ENCODE measurements around the gene CA11.
"Not testable (repeated sequence)": the region's sequence is repeated elsewhere in the genome, so short reads cannot be mapped to it uniquely, and the experiment has no call there.

Gene CA11

DNA sequence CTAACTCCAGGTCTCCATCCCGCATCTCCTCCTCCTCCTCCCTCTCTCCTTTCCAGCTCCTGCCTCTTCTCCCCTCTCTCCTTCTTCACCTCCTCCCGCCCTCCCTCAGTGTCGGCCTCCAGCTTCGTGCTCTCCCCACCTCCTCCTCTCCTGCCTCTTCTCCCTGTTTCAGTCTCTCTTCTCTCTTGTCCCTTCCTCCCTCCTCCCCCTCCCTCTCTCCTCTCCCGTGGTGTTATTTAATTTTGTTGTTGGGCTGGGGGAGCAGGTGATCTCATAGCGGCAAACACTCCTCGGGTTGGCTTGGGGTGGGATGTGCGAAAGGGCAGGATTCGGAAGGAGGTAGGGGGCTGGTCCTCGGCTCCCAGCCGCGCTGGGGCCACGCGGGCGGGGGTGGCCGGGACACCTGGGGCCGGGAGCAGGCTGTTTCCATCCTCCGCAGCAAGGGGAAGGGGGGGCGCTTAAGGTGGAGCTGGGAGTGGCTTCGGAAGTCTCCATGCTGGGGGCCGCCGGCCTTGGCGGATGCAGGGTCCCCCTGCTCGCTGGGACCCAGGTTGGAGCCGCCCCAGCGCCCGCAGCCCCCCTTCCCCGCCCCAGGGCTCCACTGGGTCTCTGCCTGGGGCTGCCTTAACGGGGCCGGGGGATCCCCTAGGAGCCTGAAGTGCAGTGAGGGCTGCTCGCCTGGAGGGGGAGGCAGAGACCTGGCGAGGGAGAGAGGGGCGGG lies at the start of gene CA11:
Gene CA11 (minus strand): TSS at position 187 of the 721 bp plus-strand sequence. CDS start 555 bp downstream, outside the sequence.
- DNase-seq = peak; percentile 79

DNA sequence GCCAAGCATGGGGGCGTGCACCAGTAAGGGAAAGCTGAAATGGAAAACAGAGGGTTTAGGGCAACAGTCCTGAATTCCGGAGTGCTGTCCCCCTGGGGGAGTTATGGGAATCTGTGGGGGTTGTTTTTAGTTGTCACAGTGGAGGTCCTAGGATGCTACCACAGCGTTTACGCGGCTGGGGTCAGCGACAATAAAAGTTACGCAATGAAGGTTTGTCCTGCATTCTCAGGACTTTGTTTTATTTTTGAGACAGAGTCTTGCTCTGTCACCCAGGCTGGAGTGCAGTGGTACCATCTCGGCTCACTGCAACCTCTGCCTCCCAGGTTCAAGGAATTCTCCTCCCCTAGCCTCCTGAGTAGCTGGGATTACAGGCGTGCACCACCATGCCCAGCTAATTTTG lies 47.6 kb upstream of the CA11 start:
- not testable (repeated sequence) for DNase-seq

DNA sequence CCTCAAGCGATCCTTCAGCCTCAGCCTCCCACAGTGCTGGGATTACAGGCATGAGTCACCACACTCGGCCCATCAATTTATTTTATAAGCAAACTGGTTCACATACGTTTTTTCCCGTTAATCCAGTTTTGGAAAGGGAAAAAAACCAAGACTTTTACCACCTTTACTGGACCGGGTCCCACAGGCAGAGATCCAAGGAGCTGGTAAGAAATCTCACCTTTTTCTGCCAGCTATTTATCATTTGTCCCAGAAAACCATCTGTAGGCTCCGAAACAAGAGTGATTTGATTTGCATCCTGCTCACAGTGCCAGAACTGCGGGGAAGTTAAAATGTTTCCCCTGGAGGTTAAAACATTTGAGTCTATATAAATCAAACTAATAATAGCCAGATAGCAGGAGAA lies 43.5 kb upstream of the CA11 start:
- no peak for DNase-seq

DNA sequence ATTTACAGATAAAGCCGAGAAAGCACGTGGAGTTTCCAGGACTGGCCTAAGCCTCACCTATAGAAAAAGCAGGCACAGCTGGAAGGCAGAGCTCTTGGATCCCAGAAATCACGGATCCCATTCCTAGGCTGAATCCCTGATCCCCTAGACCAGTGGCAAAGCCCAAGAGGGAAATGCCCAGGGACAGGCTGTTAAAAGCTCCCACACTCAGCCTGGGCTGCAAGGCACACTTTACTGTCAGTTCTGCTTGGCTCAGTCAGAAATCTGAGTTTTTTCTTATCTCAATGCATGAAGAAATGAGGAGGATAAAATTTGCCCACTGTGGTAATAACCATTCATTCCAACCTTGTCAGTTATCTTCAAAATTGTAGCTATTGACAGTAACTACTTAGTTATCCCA lies 41.8 kb upstream of the CA11 start:
- DNase-seq = no peak

DNA sequence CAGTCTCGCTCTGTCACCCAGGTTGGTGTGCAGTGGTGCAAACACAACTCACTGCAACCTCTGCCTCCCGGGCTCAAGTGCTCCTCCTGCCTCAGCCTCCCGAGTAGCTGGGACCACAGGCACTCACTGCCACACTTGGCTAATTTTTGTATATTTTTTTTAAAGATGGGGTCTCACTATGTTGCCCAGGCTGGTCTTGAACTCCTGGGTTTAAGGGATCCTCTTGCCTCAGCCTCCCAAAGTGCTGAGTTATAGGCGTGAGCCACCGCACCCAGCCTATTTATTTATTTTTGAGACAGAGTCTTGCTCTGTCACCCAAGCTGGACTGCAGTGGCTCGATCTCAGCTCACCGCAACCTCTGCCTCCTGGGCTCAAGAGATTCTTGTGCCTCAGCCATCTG lies 40.6 kb upstream of the CA11 start:
- not testable (repeated sequence) for DNase-seq

DNA sequence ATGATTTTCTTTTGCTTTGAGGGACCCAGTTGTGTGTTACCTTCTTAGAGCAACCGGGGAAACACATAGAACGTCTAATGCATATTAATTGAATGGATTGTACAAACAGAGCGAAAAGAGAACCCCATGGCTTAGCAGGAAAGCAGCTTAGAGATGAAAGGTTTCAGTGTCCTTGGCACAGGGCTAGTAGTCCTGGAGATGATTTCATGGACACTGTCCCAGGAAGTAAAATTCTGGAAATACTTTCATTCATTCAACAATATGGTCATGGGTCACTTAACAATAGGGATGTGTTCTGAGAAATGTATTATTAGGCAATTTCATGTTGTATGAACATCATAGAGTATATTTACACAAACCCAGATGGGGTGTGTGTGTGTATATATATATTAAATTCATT lies 40.1 kb upstream of the CA11 start:
- DNase-seq = no peak

DNA sequence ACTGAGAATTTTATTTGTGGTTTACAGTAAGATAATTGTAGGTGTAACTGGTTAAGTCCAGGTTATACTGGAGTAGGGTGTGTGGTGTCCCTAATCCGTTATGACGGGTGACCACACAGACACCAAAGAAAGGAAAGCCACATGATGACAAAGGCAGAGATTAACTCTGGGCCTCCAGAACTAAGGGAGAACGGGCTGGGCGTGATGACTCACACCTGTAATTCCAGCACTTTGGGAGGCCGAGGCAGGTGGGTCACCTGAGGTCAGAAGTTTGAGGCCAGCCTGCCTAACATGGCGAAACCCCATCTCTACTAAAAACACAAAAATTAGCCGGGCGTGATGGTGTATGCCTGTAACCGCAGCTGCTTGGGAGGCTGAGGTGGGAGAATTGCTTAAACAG lies 39.6 kb upstream of the CA11 start:
- no peak for DNase-seq

DNA sequence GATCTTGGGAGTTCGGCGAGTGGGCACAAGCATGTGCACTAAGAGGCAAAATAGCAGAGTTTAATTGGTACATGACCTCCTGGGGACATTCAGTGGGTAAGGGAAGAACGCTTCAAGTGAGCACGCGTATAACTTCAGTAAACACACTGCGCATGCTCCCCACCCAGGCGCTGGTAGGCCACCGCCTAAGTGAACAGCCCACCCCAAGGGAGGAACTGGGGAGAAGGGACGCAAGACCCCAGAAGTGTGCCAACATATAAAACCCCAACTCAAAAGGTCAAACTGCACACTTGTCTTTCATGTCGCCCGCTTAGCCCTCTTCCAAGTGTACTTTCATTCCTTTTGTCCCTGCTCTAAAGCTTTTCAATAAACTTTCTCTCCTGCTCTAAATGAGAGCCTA lies 37.4 kb upstream of the CA11 start:
- DNase-seq = peak; percentile 52

DNA sequence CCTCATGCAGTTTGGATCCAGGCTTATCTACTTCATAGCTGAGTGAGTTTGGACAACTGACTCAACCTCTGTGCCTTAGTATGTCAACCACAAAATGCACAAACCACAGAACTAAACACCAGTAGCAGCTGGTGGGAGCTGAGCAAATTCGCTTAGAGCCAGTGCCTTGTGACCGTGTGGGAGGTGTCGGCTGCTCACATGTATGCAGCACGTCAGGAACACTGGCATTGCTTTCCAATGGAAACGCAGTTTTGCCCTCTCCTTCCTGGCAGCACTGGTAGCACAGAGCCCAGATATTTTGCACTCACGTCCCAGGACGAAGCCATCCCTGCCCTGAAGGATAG lies 35.1 kb upstream of the CA11 start:
- peak; percentile 36 for DNase-seq

DNA sequence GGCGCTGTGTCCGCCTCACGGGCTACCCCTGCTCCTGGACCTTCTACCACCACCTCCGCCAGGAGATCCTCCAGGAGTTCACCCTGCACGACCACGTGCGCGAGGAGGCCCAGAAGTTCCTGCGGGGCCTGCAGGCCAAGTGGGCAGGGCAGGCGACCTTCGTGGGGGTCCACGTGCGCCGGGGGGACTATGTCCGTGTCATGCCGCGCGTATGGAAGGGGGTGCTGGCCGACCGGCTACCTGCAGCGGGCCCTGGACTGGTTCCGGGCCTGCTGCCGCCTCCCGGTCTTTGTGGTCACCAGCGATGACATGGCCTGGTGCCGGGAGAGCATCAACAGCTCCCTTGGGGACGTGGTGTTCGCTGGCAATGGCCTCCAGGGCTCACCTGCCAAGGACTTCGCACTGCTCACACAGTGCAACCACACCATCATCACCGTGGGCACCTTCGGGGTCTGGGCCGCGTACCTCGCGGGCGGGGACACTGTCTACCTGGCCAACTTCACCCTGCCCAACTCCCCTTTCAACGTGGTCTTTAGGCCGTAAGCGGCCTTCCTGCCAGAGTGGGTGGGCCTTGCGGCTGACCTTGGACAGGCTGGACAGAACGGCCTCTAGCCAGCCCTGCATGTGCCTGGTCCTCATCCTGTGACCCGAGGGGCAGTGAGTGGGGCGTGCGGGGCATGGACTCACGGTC lies 34.6 kb upstream of the CA11 start:
- DNase-seq = no peak

DNA sequence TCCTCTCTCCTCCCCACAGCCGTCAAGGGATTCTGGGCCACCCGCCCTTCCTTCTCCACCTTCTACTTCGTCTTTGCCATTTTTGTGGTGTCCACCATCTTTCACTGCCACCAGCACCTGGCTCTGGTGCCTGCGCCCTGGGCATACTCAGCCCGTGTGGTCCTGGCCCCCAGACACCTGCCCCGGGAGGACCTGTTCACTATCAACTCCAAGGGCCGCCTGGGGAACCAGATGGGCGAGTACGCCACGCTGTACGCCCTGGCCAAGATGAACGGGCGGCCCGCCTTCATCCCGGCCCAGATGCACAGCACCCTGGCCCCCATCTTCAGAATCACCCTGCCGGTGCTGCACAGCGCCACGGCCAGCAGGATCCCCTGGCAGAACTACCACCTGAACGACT lies 34.0 kb upstream of the CA11 start:
- not testable (repeated sequence) for DNase-seq

DNA sequence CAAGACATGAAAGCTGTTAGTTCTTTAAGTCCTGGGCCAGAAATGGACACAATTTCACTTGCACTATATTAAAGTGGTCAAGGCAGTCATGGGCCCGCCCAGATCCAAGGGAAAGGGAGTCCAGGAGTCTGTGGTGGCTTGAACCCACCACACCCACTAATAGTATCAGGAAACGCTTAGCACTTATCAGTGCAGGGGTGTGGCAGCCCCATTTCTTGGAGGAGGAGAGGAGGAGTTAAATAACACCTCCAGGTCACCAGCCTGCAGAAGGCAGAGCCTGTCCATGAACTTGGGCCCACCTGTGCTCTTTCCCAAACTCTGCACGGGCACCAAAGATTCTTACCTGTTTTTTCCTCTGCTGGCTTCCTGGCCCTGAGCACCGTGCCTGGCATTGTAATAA lies 32.2 kb upstream of the CA11 start:
- DNase-seq = no peak

DNA sequence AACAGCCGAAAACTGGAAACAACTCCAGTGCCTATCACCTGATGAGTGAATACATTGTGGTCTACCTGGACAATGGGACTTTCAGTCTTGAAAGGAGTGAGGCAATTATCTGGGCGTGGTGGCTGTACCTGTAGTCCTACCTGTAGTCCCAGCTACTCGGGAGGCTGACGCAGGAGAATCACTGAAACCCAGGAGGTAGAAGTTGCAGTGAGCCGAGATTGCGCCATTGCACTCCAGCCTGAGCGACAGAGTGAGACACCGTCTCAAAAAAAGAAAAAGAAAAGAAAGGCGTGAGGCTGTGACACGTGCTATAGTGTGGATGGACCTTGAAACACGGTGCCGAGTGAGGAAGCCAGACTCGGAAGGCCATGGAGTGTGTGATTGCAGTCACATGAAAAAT lies 30.9 kb upstream of the CA11 start:
- DNase-seq = no peak

DNA sequence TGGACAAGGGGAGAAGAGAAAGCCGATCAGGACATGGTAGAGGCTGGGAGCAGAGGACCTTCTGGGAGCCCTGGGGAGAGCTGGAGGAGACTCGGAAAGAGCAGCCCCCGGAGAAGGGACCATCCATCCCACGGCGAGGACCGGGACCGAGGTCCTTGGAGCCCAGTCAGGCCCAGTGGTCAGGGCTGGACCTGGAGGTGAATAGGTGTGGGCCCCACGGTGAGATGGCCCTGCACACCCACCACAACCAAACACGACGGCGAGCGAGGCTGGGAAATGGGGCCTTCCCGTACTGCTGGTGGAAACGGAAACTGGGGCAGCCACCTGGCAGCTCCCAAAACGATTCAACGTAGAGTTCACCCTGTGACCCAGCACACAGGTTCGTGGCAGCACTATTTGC lies 30.5 kb upstream of the CA11 start:
- no peak for DNase-seq

DNA sequence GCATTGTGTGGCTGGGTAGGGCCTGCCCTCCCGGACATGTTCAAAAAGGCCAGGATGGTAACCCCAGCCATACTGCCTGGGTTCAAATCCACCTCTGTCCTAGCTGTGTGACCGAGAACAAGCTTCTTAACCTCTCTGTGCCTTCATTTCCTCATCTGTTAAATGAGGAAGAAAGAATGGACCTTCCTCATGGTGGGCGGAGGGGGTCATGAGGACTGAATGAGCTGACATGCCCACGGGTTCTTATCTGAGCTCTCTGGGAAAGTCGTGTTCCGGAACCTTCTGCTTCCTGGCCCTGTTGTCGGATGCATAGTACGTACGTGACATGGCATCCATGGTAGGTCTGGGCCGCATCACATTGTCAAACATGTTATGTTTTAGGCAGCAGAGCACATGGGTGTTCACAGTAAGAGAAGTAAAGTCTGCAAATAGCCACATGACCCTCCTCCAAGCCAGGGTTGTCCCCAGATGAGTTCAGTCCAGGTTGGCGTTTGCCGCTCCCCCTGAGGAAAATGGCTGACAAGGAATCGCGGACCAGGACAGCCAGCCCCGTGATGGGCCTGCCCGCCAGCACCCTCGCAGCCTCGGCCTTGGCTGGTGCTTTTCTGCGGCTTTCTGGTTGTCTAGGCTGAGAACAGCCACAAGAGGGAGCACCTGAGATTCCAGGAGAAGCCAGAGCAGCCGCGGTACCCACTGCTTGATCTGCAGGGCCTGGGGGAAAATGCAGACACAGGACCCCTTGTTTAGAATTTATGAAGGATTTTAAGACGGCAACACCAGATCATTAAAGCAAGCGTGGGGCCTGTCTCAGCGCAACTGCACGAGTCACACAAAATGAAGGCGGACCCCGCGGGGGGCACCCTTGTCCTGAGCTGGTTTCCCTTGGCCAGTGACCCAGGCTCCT lies 29.2 kb upstream of the CA11 start:
- peak; percentile 78 for DNase-seq

DNA sequence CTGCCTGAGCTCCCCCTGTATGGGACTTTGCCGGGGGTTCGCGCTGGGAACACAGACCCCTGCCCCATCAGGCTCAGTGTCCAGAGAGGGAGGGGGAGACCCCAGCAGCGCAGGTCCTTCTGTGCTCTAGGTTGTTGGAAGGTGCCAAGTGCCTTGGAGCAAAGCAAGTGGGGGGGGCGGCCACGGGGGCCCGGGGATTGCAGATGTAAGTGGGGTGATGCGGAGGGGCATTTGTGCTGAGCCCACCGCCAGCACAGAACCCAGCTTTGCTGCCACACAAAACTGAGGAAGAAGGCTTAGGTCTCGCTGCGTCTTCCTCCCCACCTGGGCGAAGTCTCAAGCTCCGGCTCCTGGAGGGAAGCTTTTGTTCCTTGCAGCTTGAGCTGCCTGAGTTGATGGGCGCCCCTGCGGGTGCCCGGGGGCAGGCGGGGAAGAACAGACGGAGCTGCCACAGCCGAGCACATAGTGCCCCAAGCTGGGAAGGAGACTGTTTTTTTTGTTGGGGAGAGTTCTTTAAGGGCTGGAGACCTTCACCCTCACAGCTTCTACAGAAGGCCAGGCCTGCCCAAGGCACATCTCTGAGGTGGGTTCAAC lies 28.3 kb upstream of the CA11 start:
- no peak for DNase-seq

DNA sequence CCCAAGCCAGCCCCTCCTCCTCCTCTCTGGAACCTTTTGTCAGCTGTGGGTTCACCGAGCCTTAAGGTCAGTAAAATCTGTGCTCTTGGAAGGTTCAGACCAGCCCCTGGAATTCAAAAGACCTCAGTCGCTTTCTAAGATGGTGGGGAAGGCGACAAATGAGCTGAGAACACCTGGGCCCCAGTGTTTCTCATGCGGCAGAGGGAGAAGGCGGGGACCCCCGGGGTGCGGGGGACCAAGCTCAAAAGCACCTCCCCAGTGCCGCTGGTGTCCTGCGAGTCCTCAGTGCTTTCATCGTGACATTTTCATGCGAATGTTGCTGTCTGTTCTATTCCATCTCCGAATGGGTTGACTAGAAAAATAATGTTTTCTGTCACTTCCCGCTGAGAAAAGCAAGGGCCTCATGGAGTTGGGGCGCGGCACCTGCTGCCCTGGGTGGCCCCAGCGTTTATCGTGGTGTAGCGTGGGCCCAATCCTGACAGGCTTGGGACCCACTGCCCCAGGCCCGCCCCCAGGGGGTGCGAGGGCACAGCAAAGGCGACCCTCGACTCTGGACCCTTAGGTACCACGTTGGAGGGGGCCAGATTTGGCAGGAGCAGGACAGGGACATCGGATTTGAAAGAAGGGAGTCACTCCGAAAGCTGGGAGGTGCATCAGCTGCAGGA lies 27.6 kb upstream of the CA11 start:
- DNase-seq = no peak

DNA sequence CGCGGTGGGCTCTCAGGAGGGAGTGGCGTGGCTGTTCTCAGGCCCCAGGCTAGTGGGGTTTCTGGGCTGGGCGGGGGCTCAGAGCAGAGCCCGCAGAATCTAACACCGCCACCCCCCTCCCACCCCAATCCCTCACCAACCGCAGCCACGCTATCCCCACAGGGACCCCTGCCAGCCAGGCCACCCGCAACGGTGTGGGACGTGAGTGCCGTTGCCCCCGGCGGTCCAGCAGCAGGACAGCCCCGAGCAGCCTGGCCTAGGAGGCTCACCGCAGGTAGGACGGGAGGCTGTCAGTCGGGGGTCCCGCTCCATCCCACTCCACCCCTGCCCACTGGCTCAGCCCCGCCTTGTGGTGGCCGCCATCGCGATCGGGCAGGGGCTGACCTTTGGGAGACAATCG lies 27.0 kb upstream of the CA11 start, which contains the start of gene NTN5:
Gene NTN5 (minus strand): TSS at position 24 of the 400 bp plus-strand sequence. CDS start 2,031 bp downstream, outside the sequence.
- no peak for DNase-seq

DNA sequence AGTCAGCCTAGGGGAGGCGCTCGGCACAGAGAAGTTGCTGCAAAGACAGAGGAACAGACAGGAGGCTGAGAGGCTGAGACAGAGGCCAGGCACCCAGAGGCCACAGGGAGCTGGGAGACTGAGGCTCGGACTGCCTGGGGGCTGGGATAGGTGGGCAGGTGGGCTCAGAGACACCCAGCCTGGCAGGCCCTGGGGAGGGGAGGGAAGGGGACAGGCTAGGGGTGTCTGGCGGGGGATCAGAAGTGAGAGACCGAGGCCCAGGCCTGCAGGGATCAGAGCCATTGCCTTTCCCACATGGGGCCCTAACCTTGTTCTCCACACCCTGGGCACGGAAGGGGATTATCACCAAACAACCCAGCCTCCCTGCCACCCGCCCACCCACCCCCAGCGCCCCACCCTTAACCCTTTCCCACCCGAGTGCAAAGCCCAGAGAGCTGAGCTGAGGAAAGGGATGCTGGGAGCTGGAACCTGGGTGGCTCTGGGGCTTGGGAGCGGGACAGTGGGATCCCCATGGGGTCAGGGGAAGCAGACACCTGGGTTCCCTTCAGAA lies 25.5 kb upstream of the CA11 start:
- DNase-seq = no peak

DNA sequence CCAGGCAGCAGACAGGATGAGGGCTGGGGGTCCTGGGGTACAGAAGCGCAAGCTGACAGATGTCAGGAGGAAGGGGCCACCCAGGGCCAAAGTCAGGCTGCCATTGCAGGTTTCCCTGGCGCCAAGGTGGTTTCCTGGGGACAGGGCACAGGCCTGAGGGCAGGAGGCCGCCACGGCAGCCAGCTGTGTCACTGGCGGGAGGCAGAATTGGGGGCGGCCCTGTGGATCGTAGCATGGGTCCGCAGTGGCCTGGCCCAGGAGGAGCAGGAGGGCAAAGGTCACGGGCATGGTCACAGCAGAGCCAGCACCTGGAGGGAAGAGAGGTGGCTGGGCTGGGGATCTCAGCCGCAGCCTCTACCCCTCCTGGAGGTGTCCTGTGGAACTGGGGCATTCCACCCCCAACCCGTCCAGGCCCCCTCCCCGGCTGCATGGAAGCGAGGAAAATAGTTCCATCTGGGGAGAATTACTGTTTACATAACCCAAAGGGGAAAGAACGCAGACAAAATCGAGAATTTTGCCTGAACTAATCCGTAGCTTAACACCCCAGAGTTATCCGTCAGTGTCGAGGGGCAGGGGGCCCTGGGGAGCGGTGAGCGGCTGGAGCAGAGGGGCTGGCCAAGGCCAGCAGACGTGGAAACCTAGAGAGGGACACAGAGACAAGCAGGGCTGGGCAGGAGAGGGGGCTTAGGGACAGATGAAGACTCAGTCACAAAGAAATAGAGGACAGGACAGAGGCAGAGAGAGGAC lies 24.9 kb upstream of the CA11 start:
- DNase-seq = no peak

DNA sequence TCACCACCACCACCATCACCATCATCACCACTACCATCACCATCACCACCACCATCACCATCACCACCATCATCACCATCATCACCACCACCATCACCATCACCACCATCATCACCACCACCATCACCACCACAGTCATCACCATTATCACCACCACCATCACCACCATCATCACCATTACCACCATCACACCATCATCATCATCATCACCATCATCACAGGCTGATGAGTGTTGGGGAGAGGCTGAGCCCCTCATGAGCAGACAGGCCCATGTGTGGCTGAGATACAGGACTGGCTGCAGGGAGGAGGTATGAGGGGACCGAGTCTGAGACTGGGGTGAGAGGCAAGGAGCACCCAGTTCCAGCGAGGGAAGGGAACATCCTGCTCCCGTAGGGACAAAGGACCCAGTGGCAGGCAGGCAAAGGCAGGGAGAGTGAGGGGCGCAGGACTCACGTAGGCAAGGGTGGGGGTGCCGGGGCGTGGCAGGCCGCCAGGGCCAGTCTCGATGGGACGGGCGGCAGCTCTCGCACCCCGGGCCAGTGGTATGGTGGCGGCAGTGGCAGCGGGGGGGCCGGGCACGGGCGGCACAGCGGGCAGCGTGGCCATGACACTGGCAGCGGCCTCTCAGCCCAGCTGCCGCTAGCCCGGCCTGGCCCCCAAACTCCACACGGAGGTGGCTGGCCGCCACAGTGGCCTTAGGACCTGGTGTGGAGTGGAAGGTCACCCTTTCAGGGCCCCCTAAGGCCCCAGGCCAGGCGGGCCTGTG lies 24.1 kb upstream of the CA11 start:
- no peak for DNase-seq

All from fibroblast of skin of right biceps (primary cell).